Kasumi-1 (cell line): ENCODE data around the gene FRMD5.
"Not testable (repeated sequence)": the region's sequence is repeated elsewhere in the genome, so short reads cannot be mapped to it uniquely, and the experiment has no call there.

Experiments used
- DNase-seq, 2 experiments: peaks; one replicate each; lab custom pipeline; 2025; lab: John Stamatoyannopoulos, UW

The FRMD5 gene

GRCh38 chr15:43893956-43894355 lies 301.1 kb downstream of the FRMD5 start:
- no peak for DNase-seq

- no peak for DNase-seq
Measured at GRCh38 chr15:43889042-43889441, 306.0 kb downstream of the FRMD5 start.

GRCh38 chr15:43887901-43888300 lies 307.2 kb downstream of the FRMD5 start:
- DNase-seq, result no peak

GRCh38 chr15:43886558-43886957 lies 308.5 kb downstream of the FRMD5 start:
- DNase-seq, result no peak

- DNase-seq, result no peak
Measured at GRCh38 chr15:43883571-43883970, 311.5 kb downstream of the FRMD5 start.

GRCh38 chr15:43881944-43882343 lies 313.1 kb downstream of the FRMD5 start:
- DNase-seq, result peak in 1 of 2 experiments; percentile 2

GRCh38 chr15:43881245-43881644 lies 313.8 kb downstream of the FRMD5 start:
- no peak for DNase-seq

- no peak for DNase-seq
Measured at GRCh38 chr15:43880406-43881194, 314.5 kb downstream of the FRMD5 start.

- DNase-seq, result no peak
Measured at GRCh38 chr15:43879386-43880355, 315.4 kb downstream of the FRMD5 start.

GRCh38 chr15:43878446-43878845 lies 316.6 kb downstream of the FRMD5 start:
- DNase-seq, result no peak

GRCh38 chr15:43877371-43877770 lies 317.7 kb downstream of the FRMD5 start:
- DNase-seq, result no peak

GRCh38 chr15:43876872-43877271 lies 318.2 kb downstream of the FRMD5 start:
- DNase-seq, result no peak

GRCh38 chr15:43873651-43874050 lies 321.4 kb downstream of the FRMD5 start:
- DNase-seq, result no peak

GRCh38 chr15:43872416-43873020 lies 322.6 kb downstream of the FRMD5 start:
- DNase-seq, result peak; percentile 38 to 68

GRCh38 chr15:43871835-43872234 lies 323.2 kb downstream of the FRMD5 start:
- DNase-seq, result no peak

- no peak for DNase-seq
Measured at GRCh38 chr15:43868406-43868805, 326.7 kb downstream of the FRMD5 start.

GRCh38 chr15:43867096-43867495 lies 328.0 kb downstream of the FRMD5 start:
- DNase-seq, result no peak

GRCh38 chr15:43866636-43867035 lies 328.4 kb downstream of the FRMD5 start:
- not testable (repeated sequence) for DNase-seq

- no peak for DNase-seq
Measured at GRCh38 chr15:43859546-43859945, 335.5 kb downstream of the FRMD5 start.

- DNase-seq, result no peak
Measured at GRCh38 chr15:43854801-43855200, 340.3 kb downstream of the FRMD5 start.

- DNase-seq, result no peak
Measured at GRCh38 chr15:43852607-43853006, 342.5 kb downstream of the FRMD5 start.

- DNase-seq, result no peak
Measured at GRCh38 chr15:43851251-43851650, 343.8 kb downstream of the FRMD5 start.
